ENCODE results near the gene MMP15. TPM values are rescaled to one million over a fixed set of nuclear protein-coding genes. Genes with fewer than 3 reads are reported as not detected.

The MMP15 gene
- total RNA-seq, 1 donor from 2014 or later: 89.2 TPM

GRCh38 chr16:58018803-58019202, 6.8 kb upstream of the MMP15 start:
- no peak for DNase-seq (ENCODE audit: low read depth)

- no peak for DNase-seq (ENCODE audit: low read depth)
Measured at GRCh38 chr16:58019866-58020538, 5.6 kb upstream of the MMP15 start.

- DNase-seq (ENCODE audit: low read depth): peak; percentile 66
Measured at GRCh38 chr16:58020628-58021521, 4.7 kb upstream of the MMP15 start.

- DNase-seq (ENCODE audit: low read depth): peak; percentile 79
Measured at GRCh38 chr16:58021661-58022551, 3.6 kb upstream of the MMP15 start.

GRCh38 chr16:58022601-58023371, 2.8 kb upstream of the MMP15 start:
- DNase-seq (ENCODE audit: low read depth): peak; percentile 73

- DNase-seq (ENCODE audit: low read depth): no peak
Measured at GRCh38 chr16:58024486-58025350, 836 bp upstream of the MMP15 start.

GRCh38 chr16:58026139-58026704, 668 bp downstream of the MMP15 start:
- DNase-seq (ENCODE audit: low read depth): peak; percentile 61

- DNase-seq (ENCODE audit: low read depth): no peak
Measured at GRCh38 chr16:58026705-58027160, 1.2 kb downstream of the MMP15 start.

GRCh38 chr16:58027161-58027915, 1.8 kb downstream of the MMP15 start:
- DNase-seq (ENCODE audit: low read depth): peak; percentile 74

GRCh38 chr16:58027916-58028455, 2.4 kb downstream of the MMP15 start:
- no peak for DNase-seq (ENCODE audit: low read depth)

- no peak for DNase-seq (ENCODE audit: low read depth)
Measured at GRCh38 chr16:58028541-58029070, 3.1 kb downstream of the MMP15 start.

- no peak for DNase-seq (ENCODE audit: low read depth)
Measured at GRCh38 chr16:58029410-58029809, 3.9 kb downstream of the MMP15 start.

GRCh38 chr16:58030136-58030840, 4.7 kb downstream of the MMP15 start:
- no peak for DNase-seq (ENCODE audit: low read depth)

GRCh38 chr16:58031016-58031800, 5.7 kb downstream of the MMP15 start:
- no peak for DNase-seq (ENCODE audit: low read depth)

GRCh38 chr16:58032710-58033293, 7.2 kb downstream of the MMP15 start:
- no peak for DNase-seq (ENCODE audit: low read depth)

- no peak for DNase-seq (ENCODE audit: low read depth)
Measured at GRCh38 chr16:58034128-58034685, 8.7 kb downstream of the MMP15 start.
